Measurements from ENCODE around the gene MAP2K2.

Gene MAP2K2

DNA sequence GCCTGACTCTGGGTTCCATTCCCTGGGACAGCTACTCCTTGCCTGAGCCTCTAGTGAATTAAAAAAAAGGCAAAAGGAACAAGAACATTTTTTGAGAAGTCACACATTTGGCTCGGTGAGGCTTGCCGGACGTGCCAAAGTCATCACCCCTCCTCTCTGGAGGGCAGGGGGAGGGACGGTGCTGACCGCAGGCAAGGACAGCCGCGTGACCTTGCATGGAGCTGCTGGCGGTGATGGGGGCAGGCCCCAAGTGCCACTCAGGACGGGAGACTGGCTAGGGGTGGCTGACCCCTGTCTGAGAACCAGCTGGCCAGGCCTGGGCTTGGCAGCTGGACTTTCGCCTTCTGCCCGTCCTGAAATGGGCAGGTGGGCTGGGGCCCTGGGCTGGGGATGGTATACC is 26.4 kb downstream of the MAP2K2 start:
- Mint-ChIP-seq H3K27me3 (no peaks in the 10 kb centered on the region), H3K4me3 (no peak overlapping the region), H3K4me1 (ENCODE audit: low read depth) (no peaks in the 10 kb centered on the region), H3K27ac (no peak overlapping the region), H3K36me3 (ENCODE audit: low read depth) (peaks cover 15% of the 10 kb centered on the region), H3K9me3 (no peaks in the 10 kb centered on the region)

DNA sequence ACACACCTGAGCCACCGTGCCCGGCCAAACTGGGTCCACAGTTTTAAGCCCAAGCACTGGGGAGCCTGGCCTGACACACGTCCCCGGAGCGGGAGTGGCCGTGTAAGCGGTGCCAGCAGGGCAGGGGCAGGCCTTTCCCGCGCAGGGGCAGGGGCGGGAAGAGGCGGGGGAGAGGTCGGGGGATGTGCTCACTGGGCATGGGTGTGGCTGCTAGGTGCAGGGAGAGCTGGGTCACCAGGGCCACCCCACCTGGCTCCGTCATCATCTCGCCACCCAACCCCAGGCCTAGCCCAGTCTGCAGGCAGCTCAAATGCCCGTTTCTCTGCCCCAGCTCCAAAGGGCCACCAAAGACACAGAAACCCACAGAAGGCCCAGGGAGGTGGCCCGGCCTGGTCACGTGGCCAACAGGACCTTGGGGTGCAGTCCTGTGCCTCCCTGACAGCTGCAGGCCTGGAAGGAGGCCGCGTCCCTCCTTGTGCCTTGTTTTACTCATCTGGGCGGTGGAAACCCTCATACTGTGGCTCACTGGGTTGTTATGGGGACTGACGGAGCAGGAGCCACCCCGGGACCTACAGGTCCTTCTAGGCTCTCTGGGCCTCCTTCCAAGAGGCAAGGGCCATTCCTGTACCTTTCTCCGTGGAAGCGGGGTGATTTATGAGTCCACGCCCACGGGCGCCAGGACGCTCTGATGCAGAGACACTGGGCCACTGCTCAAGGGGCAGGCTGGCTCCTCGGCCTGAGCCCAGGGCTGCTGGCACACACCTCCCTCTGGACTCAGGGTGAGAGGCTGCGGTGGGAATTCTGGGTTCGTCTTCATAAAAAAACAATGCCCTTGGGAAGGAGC is 27.7 kb downstream of the MAP2K2 start:
- H3K4me1 Mint-ChIP-seq (ENCODE audit: low read depth): no peaks in the 10 kb centered on the region
- H3K9me3 Mint-ChIP-seq: no peaks in the 10 kb centered on the region
- H3K27ac Mint-ChIP-seq: no peak overlapping the region
- no peak overlapping the region for H3K4me3 Mint-ChIP-seq
- H3K27me3 Mint-ChIP-seq: no peaks in the 10 kb centered on the region
- H3K36me3 Mint-ChIP-seq (ENCODE audit: low read depth): peaks cover 15% of the 10 kb centered on the region

DNA sequence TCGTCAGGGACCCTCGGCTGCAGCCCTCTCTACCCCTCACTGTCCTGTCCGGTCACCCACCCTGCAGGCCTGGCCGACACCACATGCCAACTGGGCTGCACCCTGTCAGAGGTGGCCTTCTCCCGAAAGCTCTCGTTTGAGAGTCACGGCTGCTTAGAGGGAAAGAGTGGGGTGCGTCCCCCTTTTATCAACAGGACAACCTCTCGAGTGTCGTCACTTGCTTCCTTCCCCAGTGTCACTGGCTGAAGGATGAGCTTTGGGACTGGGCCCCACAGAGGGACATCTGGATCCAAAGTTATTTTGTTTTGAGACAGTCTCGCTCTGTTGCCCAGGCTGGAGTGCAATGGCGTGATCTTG is 28.5 kb downstream of the MAP2K2 start:
- no peaks in the 10 kb centered on the region for H3K27me3 Mint-ChIP-seq
- H3K4me1 Mint-ChIP-seq (ENCODE audit: low read depth): no peaks in the 10 kb centered on the region
- H3K9me3 Mint-ChIP-seq: no peaks in the 10 kb centered on the region
- peaks cover 15% of the 10 kb centered on the region for H3K36me3 Mint-ChIP-seq (ENCODE audit: low read depth)
- no peak overlapping the region for H3K27ac Mint-ChIP-seq
- H3K4me3 Mint-ChIP-seq: no peak overlapping the region

GRCh38 chr19:4094761-4095487 is 29.0 kb downstream of the MAP2K2 start:
- no peaks in the 10 kb centered on the region for H3K27me3 Mint-ChIP-seq
- H3K4me1 Mint-ChIP-seq (ENCODE audit: low read depth): peaks cover 3% of the 10 kb centered on the region
- no peak overlapping the region for H3K4me3 Mint-ChIP-seq
- H3K27ac Mint-ChIP-seq: no peak overlapping the region
- H3K9me3 Mint-ChIP-seq: no peaks in the 10 kb centered on the region
- H3K36me3 Mint-ChIP-seq (ENCODE audit: low read depth): peaks cover 15% of the 10 kb centered on the region

DNA sequence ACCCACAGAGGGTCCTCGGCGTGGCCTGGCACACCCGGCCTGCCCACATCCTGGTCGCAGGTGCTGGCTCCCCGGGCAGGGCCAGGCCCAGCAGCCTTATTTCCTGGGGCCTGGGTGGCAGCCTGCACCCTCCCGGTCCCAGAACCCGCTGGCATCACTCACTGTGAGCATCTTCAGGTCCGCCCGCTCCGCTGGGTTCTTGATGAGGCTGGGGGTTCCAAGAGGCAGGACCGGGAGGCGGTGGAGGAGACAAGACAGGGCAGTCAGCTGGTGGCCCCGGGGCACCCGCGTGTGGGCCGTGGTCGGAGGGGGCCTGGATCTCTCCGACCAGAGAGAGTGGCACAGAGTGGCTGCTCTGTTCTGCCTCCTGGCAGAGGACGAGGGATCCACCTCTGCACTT is 29.6 kb downstream of the MAP2K2 start:
- no peak overlapping the region for H3K4me3 Mint-ChIP-seq
- peaks cover 15% of the 10 kb centered on the region for H3K36me3 Mint-ChIP-seq (ENCODE audit: low read depth)
- no peaks in the 10 kb centered on the region for H3K9me3 Mint-ChIP-seq
- H3K27me3 Mint-ChIP-seq: no peaks in the 10 kb centered on the region
- H3K27ac Mint-ChIP-seq: no peak overlapping the region
- H3K4me1 Mint-ChIP-seq (ENCODE audit: low read depth): peaks cover 9% of the 10 kb centered on the region

DNA sequence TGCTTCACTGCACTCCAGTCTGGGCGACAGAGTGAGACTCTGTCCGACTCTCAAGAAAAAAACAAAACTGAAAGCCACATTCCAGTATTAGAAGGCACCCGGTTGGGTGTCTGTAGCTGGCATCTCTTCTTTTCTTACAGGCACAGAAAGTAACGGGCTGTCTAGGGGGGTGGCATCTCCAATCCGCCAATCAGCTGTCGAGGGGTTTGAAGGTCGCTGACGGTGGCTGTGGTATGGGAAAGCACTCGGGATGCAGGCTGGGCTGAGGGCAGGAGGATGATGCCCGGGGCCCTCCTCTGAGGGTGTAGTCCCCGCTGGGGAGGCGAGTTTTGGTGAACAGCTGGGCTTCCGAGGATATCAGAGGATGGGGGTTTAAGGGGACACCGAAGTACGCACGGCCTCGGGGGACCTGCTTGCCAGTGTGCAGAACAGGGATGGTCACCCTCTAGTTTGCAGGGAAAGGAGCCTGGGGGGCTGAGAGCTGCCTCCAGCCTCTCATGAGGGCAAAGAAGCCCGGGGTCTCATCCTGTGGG is 30.2 kb downstream of the MAP2K2 start:
- H3K27me3 Mint-ChIP-seq: no peaks in the 10 kb centered on the region
- no peak overlapping the region for H3K27ac Mint-ChIP-seq
- H3K9me3 Mint-ChIP-seq: no peaks in the 10 kb centered on the region
- peaks cover 15% of the 10 kb centered on the region for H3K4me1 Mint-ChIP-seq (ENCODE audit: low read depth)
- no peak overlapping the region for H3K4me3 Mint-ChIP-seq
- H3K36me3 Mint-ChIP-seq (ENCODE audit: low read depth): peaks cover 15% of the 10 kb centered on the region

DNA sequence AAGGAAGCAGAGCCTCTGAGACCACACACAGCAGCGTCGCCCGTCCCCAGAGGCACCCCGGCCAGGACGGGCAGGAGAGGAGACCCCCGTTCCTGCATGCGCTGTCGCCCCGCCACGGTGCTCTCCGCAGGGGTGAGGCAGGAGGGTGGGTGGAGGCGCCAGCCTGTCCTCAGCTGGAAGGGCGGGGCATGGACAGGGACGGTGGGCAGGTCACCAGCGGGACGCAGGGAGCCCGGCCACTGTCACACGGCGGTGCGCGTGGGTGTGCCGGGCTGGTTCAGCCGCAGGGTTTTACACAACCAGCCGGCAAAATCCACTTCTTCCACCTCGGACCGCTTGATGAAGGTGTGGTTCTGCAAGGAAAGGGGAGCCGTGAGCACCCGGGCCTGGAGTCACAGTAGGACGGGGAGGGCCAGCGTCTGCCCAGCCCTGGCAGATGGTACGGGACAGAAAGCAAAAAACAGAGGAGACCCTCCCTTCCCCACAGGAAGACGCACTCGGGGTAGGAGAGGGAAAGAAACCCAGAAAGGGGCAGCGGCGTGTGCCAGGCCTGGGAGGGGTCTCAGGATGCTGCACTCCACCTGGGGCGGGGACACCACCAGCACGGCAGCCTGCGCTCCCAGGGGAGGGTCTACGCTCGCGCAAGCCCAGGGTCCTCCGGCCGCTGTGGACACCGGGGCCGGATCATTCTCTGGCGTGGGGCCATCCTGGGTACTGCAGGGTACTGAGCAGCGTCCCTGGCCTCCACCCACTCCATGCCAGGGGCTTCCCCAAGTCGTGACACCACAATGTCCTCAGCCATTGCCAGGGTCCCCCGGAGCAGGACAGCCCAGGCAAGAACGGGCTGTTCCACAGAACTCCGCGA is 33.3 kb downstream of the MAP2K2 start:
- H3K27me3 Mint-ChIP-seq: no peaks in the 10 kb centered on the region
- peaks cover 6% of the 10 kb centered on the region for H3K36me3 Mint-ChIP-seq (ENCODE audit: low read depth)
- H3K27ac Mint-ChIP-seq: peak overlapping the region; percentile 88
- H3K4me3 Mint-ChIP-seq: no peak overlapping the region
- no peaks in the 10 kb centered on the region for H3K9me3 Mint-ChIP-seq
- peaks cover 44% of the 10 kb centered on the region for H3K4me1 Mint-ChIP-seq (ENCODE audit: low read depth)

DNA sequence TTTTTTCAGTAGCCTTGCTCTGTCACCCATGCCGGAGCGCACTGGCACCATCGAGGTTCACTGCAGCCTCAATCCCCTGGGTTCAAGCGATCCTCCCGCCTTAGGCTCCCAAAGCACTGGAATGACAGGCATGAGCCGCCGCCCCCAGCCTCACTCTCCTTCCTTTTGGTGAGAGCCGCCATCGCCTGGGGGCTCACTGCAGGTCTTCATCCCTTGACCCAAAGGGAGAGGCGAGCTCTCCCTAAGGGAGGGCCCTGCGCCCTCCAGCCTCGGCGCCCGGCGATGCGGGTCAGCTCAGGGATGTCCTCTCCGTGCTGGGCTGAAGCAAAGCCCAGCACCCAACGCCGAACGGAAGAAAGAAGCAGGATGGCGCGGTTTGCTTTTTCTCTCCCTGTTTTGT is 34.0 kb downstream of the MAP2K2 start:
- Mint-ChIP-seq H3K4me3 (peak overlapping the region; percentile 69), H3K4me1 (ENCODE audit: low read depth) (peaks cover 45% of the 10 kb centered on the region), H3K9me3 (no peaks in the 10 kb centered on the region), H3K36me3 (ENCODE audit: low read depth) (peaks cover 6% of the 10 kb centered on the region), H3K27ac (peak overlapping the region; percentile 88), H3K27me3 (no peaks in the 10 kb centered on the region)

GRCh38 chr19:4089400-4089908 is 34.5 kb downstream of the MAP2K2 start:
- Mint-ChIP-seq H3K27ac (peak overlapping the region; percentile 88), H3K4me3 (peak overlapping the region; percentile 69), H3K27me3 (no peaks in the 10 kb centered on the region), H3K4me1 (ENCODE audit: low read depth) (peaks cover 50% of the 10 kb centered on the region), H3K9me3 (no peaks in the 10 kb centered on the region), H3K36me3 (ENCODE audit: low read depth) (peaks cover 6% of the 10 kb centered on the region)

DNA sequence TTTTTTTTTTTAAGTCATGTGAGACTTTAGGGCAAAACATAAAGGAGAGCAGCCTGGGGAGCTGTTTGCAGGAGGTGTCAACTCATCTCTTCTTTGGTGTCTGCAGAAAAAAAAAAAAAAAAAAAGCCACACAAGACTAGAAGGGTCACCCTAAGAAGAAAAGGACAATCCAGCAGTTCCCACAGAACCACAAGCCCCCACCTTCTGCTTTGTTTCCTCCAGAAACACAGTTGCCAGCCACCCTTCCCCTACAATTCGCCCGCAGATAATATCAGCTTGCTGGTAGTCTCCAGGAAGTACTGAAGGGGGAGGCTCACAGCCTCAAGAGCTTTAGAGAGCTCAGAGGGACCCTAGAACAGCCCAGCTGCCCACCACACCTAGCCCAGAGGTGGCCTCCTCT is 34.9 kb downstream of the MAP2K2 start:
- peak overlapping the region; percentile 88 for H3K27ac Mint-ChIP-seq
- H3K9me3 Mint-ChIP-seq: no peaks in the 10 kb centered on the region
- H3K4me3 Mint-ChIP-seq: peak overlapping the region; percentile 69
- no peaks in the 10 kb centered on the region for H3K27me3 Mint-ChIP-seq
- peaks cover 6% of the 10 kb centered on the region for H3K36me3 Mint-ChIP-seq (ENCODE audit: low read depth)
- H3K4me1 Mint-ChIP-seq (ENCODE audit: low read depth): peaks cover 53% of the 10 kb centered on the region

DNA sequence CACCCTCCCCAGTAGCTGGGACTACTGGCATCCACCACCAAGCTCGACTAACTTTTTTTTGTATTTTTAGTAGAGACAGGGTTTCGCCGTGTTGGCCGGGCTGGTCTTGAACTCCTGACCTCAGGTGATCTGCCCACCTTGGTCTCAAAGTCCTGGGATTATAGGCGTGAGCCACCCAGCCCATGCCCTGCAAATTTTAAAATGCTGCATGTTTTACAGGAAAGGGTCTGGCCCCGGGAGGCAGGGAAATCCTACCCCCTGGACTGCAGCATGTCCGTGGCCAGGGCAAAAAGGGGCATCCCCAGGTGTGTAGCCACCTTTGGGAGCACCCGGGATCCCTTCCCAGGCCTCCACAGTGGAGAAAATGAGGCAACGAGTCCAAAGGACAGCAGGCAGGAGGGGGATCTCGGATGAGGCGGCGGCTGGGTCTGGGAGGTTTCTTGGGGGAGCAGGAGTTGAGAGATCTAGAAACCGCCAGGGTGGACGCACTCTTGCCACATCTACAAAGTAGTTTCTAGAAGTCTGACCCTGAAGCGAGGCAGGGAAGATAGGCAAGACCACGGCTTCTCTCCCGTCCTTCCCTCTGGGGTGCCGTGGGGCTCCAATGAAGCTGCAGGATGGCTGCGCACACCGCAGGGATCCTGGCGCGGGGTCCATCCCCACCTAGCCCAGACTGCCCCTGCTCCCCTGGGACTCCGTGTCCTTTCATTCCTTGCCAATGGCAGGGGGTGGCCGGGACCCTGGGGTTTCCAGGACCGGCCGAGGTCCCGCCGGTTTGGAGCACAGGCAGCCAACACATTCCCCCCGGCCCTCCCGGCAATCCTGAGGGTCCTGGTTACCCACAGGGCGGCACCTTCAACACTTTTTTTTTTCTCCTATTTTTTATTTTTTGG is 35.9 kb downstream of the MAP2K2 start:
- peaks cover 62% of the 10 kb centered on the region for H3K4me1 Mint-ChIP-seq (ENCODE audit: low read depth)
- H3K27ac Mint-ChIP-seq: no peak overlapping the region
- no peaks in the 10 kb centered on the region for H3K27me3 Mint-ChIP-seq
- H3K9me3 Mint-ChIP-seq: no peaks in the 10 kb centered on the region
- no peaks in the 10 kb centered on the region for H3K36me3 Mint-ChIP-seq (ENCODE audit: low read depth)
- H3K4me3 Mint-ChIP-seq: peak overlapping the region; percentile 37

DNA sequence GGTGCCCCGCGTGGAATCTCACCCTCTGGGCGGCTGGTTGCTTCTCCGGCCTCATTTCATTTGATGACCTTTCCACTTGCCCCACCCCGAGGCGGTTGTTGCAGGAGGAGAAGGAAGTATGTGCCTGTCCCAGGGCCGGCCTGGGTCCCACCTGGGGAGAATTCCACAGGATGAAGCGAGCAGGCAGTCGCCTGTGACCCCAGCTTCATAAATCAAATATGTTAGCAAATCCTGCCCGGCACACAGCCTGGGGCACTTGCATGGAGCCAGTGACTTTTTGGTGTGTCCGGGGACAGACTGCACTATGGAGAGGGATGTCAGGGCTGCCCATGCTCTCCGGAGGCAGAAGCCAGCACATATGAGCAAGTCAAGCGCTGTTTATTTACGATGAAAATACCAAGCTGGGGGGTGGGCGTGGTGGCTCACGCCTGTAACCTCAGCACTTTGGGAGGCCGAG is 37.5 kb downstream of the MAP2K2 start:
- H3K36me3 Mint-ChIP-seq (ENCODE audit: low read depth): no peaks in the 10 kb centered on the region
- peaks cover 64% of the 10 kb centered on the region for H3K4me1 Mint-ChIP-seq (ENCODE audit: low read depth)
- H3K9me3 Mint-ChIP-seq: no peaks in the 10 kb centered on the region
- no peaks in the 10 kb centered on the region for H3K27me3 Mint-ChIP-seq
- H3K27ac Mint-ChIP-seq: peak overlapping the region; percentile 36
- no peak overlapping the region for H3K4me3 Mint-ChIP-seq

GRCh38 chr19:4084547-4084877 is 39.4 kb downstream of the MAP2K2 start:
- peaks cover 57% of the 10 kb centered on the region for H3K4me1 Mint-ChIP-seq (ENCODE audit: low read depth)
- no peaks in the 10 kb centered on the region for H3K36me3 Mint-ChIP-seq (ENCODE audit: low read depth)
- no peak overlapping the region for H3K27ac Mint-ChIP-seq
- peak overlapping the region; percentile 37 for H3K4me3 Mint-ChIP-seq
- no peaks in the 10 kb centered on the region for H3K27me3 Mint-ChIP-seq
- no peaks in the 10 kb centered on the region for H3K9me3 Mint-ChIP-seq

Measured in stimulated activated naive CD8-positive, alpha-beta T cell treated with anti-CD3 and anti-CD28 coated beads, Interleukin-15, Interleukin-2, amounts not matched to agents 100 ng/mL and 50 ng/mL, for 24 hours (primary cell).